Testis (tissue), 3 donors: ENCODE measurements around the gene ACSS1. TPM values are rescaled to one million over a fixed set of nuclear protein-coding genes. Genes with fewer than 3 reads are reported as not detected.

ENCODE experiments used
- DNase-seq: peaks from one replicate; pipeline ENCODE4 v3.0.0-alpha.2; 2019
- H3K27ac ChIP-seq, 2 donors: fragments of 200-600 bp; sonication (generic); one replicate each; pipeline ENCODE4 v1.5.1; 2019
- H3K27me3 ChIP-seq: fragments of 200-600 bp; sonication (generic); one replicate; pipeline ENCODE4 v1.5.1; 2019
- H3K36me3 ChIP-seq: fragments of 200-600 bp; sonication (generic); one replicate; pipeline ENCODE4 v1.5.1; 2017; ENCODE audit warnings: low read depth; ENCODE audit errors: missing control alignments
- H3K4me1 ChIP-seq: fragments of 200-600 bp; sonication (generic); one replicate; pipeline ENCODE4 v1.5.1; 2019
- H3K4me3 ChIP-seq, 2 donors: fragments of 200-600 bp; sonication (generic); one replicate each; pipeline ENCODE4 v1.5.1; 2017 to 2019
- H3K9me3 ChIP-seq: fragments of 200-600 bp; sonication (generic); one replicate; pipeline ENCODE4 v1.5.1; 2017
- POLR2A ChIP-seq: fragments of 450-650 bp; IDR thresholded peaks from one replicate; pipeline ENCODE4 v1.6.1; 2017; ENCODE audit warnings: antibody characterized with exemption, mild to moderate bottlenecking, moderate library complexity
- WGBS, 2 donors: methylation state at CpG; one replicate each; pipeline ENCODE4 v1.1.5; 2018; 5-methylcytosine and 5-hydroxymethylcytosine counted together
- intact Hi-C: fragments of 100-400 bp; cut with DNase I; formaldehyde crosslinking; loops from one replicate; pipeline ENCODE4 v1.15.1; 2023; ENCODE audit warnings: low total_unique reads
- polyA plus RNA-seq: library from polyadenylated mRNA; stranded (reverse); fragments of 350-450 nt; fragmentation: Illumina TruSeq; extraction: RNeasy Lipid Tissue Mini Kit (QIAGEN cat#74804); gene quantifications from one replicate; pipeline ENCODE4 v1.2.3, GENCODE V29; 2014; ENCODE audit warnings: low read depth, low replicate concordance; ENCODE audit not compliant: insufficient read depth
- total RNA-seq, 2 donors: library from RNA; depleted of rRNA; stranded (reverse); fragments of >200 nt; gene quantifications; one replicate each; pipeline ENCODE4 v1.2.3, GENCODE V29; 2016
- TF ChIP-seq, protein P1 (sequence below), 3 experiments: fragments of 450-650 bp in 2 of 3; fragments of 200-600 bp in 1 of 3; sonication (generic) in 1 of 3; IDR thresholded peaks; one replicate each; pipeline ENCODE4 v1.5.1; 2016 to 2019; ENCODE audit warnings: antibody characterized with exemption in 3 of 3, mild to moderate bottlenecking in 2 of 3, moderate library complexity in 1 of 3

ACSS1 gene
- total and polyA plus RNA-seq, 3 donors from 2014 or later, result 61.5 to 184 (median 162) TPM

DNA sequence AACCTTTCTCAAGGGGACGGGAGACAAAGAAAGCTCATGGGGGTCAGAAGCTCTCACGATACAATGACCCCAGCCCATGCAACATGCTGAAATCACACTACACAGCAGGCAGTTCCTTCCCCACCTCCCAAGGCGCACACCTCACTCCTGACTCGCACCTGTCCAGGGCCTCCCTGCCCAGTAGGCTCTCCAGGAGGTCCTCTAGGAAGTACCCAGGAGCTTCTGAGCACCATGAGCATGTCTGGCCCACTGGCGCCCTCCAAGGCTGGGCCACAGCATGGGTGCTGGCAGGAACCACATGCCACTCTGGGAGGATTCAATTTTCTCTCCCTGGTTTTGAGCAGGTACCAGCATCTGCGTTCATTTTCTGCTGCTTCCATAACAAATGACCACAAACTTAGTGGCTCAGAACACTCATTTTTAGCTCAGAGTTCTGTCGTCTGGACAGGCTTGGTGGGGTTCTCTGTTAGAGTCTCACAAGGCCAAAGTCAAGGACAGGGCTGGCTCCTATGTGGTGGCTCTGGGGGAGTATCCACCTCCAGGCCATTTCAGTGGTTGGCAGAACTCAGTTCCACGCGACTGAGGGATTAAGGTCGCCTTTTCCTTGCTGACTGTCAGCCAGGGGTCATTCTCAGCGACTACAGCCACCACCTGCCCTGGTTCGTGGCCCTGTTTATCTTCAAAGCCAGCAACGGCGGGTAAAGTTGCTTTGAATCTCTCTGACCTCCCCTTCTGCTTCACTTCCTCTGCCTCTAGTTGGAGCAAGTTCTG is 32.7 kb downstream of the ACSS1 start:
- Histone ChIP-seq H3K4me3 (no peak overlapping the region), H3K4me1 (peaks cover 26% of the 10 kb centered on the region), H3K27ac (peak overlapping the region in 1 of 2 donors; percentile 19), H3K27me3 (no peaks in the 10 kb centered on the region), H3K36me3 (no peaks in the 10 kb centered on the region), H3K9me3 (no peaks in the 10 kb centered on the region)
- intact Hi-C loops, result no loop called here
- WGBS, 2 donors, result 55 to 70% methylated on average over 13 to 14 of the region's 14 CpGs
- TF ChIP-seq, protein P1, sequence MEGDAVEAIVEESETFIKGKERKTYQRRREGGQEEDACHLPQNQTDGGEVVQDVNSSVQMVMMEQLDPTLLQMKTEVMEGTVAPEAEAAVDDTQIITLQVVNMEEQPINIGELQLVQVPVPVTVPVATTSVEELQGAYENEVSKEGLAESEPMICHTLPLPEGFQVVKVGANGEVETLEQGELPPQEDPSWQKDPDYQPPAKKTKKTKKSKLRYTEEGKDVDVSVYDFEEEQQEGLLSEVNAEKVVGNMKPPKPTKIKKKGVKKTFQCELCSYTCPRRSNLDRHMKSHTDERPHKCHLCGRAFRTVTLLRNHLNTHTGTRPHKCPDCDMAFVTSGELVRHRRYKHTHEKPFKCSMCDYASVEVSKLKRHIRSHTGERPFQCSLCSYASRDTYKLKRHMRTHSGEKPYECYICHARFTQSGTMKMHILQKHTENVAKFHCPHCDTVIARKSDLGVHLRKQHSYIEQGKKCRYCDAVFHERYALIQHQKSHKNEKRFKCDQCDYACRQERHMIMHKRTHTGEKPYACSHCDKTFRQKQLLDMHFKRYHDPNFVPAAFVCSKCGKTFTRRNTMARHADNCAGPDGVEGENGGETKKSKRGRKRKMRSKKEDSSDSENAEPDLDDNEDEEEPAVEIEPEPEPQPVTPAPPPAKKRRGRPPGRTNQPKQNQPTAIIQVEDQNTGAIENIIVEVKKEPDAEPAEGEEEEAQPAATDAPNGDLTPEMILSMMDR (IDR thresholded peaks at IDR 0.05), result no peak
- TF ChIP-seq POLR2A, result no peak
- DNase-seq, result no peak

DNA sequence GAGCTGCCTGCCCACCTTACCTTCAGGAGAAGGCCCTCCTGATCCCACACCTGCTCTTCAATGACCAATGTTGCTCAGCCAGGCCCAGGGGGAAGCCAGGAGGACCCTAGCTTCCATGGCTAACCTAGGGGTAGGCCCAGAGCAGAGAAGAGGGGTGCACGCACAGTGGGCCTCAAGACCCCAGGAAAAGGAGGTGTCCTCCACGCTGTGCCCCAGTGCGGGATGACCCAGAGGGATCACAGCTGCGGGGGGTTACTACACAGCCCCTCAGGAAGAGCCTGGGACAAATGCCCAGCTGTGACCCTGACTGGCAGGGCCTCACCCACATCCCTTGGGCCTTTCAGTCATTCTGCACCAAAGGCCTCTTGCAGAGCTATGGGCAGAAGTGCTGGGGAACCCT is 33.8 kb downstream of the ACSS1 start:
- no peaks in the 10 kb centered on the region for H3K9me3 ChIP-seq
- peaks cover 26% of the 10 kb centered on the region for H3K4me1 ChIP-seq
- H3K4me3 ChIP-seq, result no peak overlapping the region
- intact Hi-C loops, result no loop called here
- H3K27me3 ChIP-seq, result no peaks in the 10 kb centered on the region
- DNase-seq, result no peak
- H3K36me3 ChIP-seq, result no peaks in the 10 kb centered on the region
- 91 to 100% methylated on average over 1 to 4 of the region's 4 CpGs for WGBS, 2 donors
- TF ChIP-seq, protein P1 (IDR thresholded peaks at IDR 0.05), result no peak
- TF ChIP-seq POLR2A, result no peak
- H3K27ac ChIP-seq, result no peak overlapping the region

DNA sequence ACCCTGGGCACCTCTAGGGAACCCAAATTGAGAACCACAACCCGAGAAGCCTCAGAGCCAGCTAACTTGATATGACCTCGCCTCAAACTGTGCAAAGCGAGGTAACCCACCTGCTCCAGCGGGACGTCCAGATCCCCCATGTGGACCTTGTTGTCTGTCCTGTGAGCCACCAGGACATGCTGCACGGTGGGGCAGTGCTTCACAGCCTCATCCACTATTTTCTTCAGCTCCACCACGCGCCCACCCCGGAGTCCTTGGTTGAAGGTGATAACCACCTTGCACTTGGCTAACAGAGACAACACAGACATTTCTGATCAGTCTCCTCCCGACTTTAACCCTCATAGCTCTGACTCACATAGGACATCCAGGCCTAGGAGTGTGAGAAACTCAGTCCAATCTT is 34.6 kb downstream of the ACSS1 start:
- WGBS, 2 donors, result 60 to 84% methylated on average over 9 to 10 of the region's 10 CpGs

DNA sequence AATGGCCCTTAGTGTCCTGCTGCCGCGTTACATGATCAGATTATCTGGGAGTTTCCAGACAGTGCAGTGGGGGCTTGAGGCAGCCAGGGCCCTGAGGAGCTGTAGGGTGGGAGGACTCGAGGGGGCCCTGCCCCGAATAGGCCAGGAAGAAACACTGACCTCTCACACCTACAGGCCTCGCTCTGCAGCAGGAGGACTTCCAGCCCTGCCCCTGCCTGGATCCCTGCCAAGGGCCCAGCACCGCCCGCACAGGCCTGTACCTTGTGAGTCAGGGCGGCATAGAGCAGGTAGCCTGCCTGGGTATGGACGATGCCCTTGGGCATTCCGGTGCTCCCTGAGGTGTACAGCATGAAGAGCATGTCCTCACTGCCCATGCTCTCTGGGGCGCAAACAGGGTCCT is 35.3 kb downstream of the ACSS1 start:
- H3K9me3 ChIP-seq, result no peaks in the 10 kb centered on the region
- no peaks in the 10 kb centered on the region for H3K36me3 ChIP-seq
- TF ChIP-seq POLR2A, result no peak
- TF ChIP-seq, protein P1 (IDR thresholded peaks at IDR 0.05), result no peak
- peak; percentile 54 for DNase-seq
- H3K4me1 ChIP-seq, result peaks cover 26% of the 10 kb centered on the region
- 55 to 58% methylated on average over 8 to 11 of the region's 11 CpGs for WGBS, 2 donors
- H3K27ac ChIP-seq, result no peak overlapping the region
- H3K4me3 ChIP-seq, result no peak overlapping the region
- no peaks in the 10 kb centered on the region for H3K27me3 ChIP-seq
- intact Hi-C loops, result no loop called here

More for the DNA sequence above, 34.6 kb downstream of the ACSS1 start:
- Histone ChIP-seq H3K4me1 (peaks cover 26% of the 10 kb centered on the region), H3K27me3 (no peaks in the 10 kb centered on the region), H3K4me3 (no peak overlapping the region), H3K27ac (no peak overlapping the region), H3K9me3 (no peaks in the 10 kb centered on the region), H3K36me3 (no peaks in the 10 kb centered on the region)
- DNase-seq, result no peak
- intact Hi-C loops, result no loop called here
- TF ChIP-seq POLR2A, result no peak
- TF ChIP-seq, protein P1 (IDR thresholded peaks at IDR 0.05), result no peak

DNA sequence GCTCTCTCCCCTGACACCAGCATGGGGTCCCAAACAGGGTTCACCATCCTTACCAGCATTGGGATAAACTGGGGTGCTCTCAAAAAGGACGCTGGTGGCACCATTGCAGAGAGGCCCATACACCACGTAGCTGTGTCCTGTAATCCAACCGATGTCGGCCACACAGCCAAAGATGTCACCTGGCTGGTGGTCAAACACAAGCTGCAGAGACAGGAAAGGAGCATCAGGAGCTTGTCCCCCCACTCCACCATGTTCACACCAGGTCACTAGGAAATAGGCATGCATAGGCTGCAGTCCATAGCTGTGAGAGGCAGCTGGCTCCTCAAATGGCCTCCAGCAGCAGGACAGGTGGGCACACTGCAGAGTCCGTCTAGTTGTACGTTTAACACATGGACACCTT is 36.6 kb downstream of the ACSS1 start:
- DNase-seq, result no peak
- TF ChIP-seq, protein P1 (IDR thresholded peaks at IDR 0.05), result no peak
- TF ChIP-seq POLR2A, result no peak
- intact Hi-C loops, result no loop called here
- H3K9me3 ChIP-seq, result no peaks in the 10 kb centered on the region
- H3K4me1 ChIP-seq, result peaks cover 26% of the 10 kb centered on the region
- H3K27ac ChIP-seq, result no peak overlapping the region
- no peaks in the 10 kb centered on the region for H3K27me3 ChIP-seq
- H3K36me3 ChIP-seq, result no peaks in the 10 kb centered on the region
- 85 to 96% methylated on average over 6 of the region's 6 CpGs for WGBS, 2 donors
- H3K4me3 ChIP-seq, result no peak overlapping the region
